HG03064 (cell line): Measurements from ENCODE around the gene SPATA31A1.
"Not testable (repeated sequence)": the region's sequence is repeated elsewhere in the genome, so short reads cannot be mapped to it uniquely, and the experiment has no call there.

Experiments used
- ATAC-seq: cut with Tn5 transposase; IDR thresholded peaks from one replicate; pipeline ENCODE4 v1.9.1; 2021; ENCODE audit warnings: low read depth; ENCODE audit not compliant: unreplicated experiment

SPATA31A1 gene

GRCh38 chr9:39355369-39355768, at the start of gene SPATA31A1:
SPATA31A1 (plus strand) TSS chr9:39355669; CDS start chr9:39355731, 62 bp downstream.
- not testable (repeated sequence) for ATAC-seq

- not testable (repeated sequence) for ATAC-seq
Observed at GRCh38 chr9:39407261-39408204, 52.1 kb downstream of the SPATA31A1 start.

DNA sequence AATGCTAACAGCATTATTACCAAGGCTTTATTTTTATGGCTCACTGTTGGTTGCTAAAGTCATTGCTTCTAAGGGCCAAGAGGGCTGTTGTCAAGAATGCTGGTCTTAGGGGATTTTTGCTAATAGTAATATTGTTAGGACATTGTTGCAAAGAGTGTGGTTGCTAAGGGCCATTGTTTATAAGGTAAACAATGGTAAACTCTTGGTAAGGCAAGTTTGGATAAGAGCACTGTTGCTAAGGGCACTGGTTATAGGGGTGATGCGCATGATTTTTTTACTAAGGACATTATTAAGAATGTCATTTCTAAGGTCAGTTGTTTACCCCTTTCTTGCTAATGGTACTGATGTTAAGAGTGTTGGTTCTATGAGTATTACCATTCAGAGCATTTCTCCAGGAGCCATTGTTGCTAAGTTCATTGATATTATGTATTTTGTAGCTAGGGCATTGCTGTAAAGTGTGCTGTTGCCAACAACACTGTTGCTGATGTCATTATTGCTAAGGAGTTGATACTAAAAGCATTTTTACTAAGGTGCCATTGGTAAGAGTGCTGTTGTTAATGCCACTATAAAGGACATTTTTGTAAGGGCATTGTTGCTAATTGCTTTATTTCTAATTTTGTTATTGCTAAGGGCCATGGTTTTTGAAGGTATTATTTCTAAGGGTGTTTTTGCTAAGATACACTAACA, 55.9 kb downstream of the SPATA31A1 start:
- ATAC-seq: not testable (repeated sequence)
